HG02763 (cell line): Measurements from ENCODE around the gene GALNT10.

Source experiments
- ATAC-seq: cut with Tn5 transposase; IDR thresholded peaks from one replicate; pipeline ENCODE4 v1.9.1; 2021; ENCODE audit warnings: mild to moderate bottlenecking, moderate library complexity; ENCODE audit not compliant: unreplicated experiment

Gene GALNT10

GRCh38 chr5:154178661-154179060, 11.9 kb upstream of the GALNT10 start:
- ATAC-seq, result no peak

- ATAC-seq, result peak; percentile 89
Observed at GRCh38 chr5:154179846-154180710, 10.5 kb upstream of the GALNT10 start.

- ATAC-seq, result no peak
Observed at GRCh38 chr5:154181161-154181560, 9.4 kb upstream of the GALNT10 start.

- ATAC-seq, result no peak
Observed at GRCh38 chr5:154189256-154189818, 1.2 kb upstream of the GALNT10 start.

- ATAC-seq, result peak; percentile 76
Observed at GRCh38 chr5:154189819-154190594, 526 bp upstream of the GALNT10 start.

GRCh38 chr5:154191467-154192261, 1.1 kb downstream of the GALNT10 start:
- no peak for ATAC-seq

- no peak for ATAC-seq
Observed at GRCh38 chr5:154193283-154193682, 2.8 kb downstream of the GALNT10 start.

- no peak for ATAC-seq
Observed at GRCh38 chr5:154193701-154194121, 3.2 kb downstream of the GALNT10 start.

- no peak for ATAC-seq
Observed at GRCh38 chr5:154194345-154195329, 4.1 kb downstream of the GALNT10 start.

GRCh38 chr5:154196281-154196680, 5.7 kb downstream of the GALNT10 start:
- no peak for ATAC-seq

GRCh38 chr5:154196955-154197652, 6.6 kb downstream of the GALNT10 start:
- no peak for ATAC-seq

- no peak for ATAC-seq
Observed at GRCh38 chr5:154197801-154198491, 7.4 kb downstream of the GALNT10 start.

GRCh38 chr5:154198611-154199230, 8.2 kb downstream of the GALNT10 start:
- no peak for ATAC-seq

- ATAC-seq, result no peak
Observed at GRCh38 chr5:154199263-154199662, 8.7 kb downstream of the GALNT10 start.

- no peak for ATAC-seq
Observed at GRCh38 chr5:154199671-154200220, 9.2 kb downstream of the GALNT10 start.

- ATAC-seq, result no peak
Observed at GRCh38 chr5:154200221-154200620, 9.7 kb downstream of the GALNT10 start.

GRCh38 chr5:154201108-154201769, 10.7 kb downstream of the GALNT10 start:
- ATAC-seq, result no peak
